CD4-positive, alpha-beta T cell treated with Interleukin-15 for 1 hour (primary cell): Measurements from ENCODE around the gene TMEM176A.
"Not testable (repeated sequence)": the region's sequence is repeated elsewhere in the genome, so short reads cannot be mapped to it uniquely, and the experiment has no call there.

Experiments used
- DNase-seq: peaks from one replicate; pipeline ENCODE4 v3.0.0-alpha.2; 2020

Gene TMEM176A

DNA sequence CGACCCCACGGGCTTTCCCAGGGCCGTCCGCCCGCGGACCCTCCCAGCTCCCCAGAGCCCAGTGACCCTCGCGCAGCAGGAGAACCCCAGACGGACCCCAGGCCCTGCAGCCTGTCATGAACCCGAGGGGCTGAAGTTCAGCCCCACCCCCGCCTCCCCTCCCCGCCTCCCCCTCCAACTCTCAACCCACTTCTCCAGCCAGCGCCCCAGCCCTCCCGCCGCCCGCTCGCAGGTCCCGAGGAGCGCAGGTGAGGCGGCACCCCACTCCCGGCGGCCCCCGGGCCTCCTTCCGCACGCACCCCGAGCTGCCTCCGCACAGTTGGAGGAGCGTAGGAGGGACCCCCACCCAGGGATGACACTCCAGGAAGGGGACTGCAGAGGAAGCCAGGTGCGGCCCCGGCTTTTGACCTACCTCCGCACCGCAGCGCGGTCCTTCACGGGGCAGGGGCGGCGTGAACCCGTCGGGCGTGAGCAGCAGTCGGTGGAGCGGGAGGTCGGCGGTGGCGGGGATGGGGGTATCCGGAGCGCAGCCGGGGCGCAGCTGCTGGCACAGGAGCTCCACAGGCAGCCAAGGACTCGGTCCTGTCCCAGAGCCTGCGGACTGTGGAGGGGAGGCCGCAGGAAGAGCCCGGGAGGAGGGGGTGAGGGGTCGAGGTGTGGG, at the start of gene TMEM176A:
Gene TMEM176A (plus strand): TSS at position 189 of the 661 bp plus-strand sequence. CDS start 782 bp downstream, outside the sequence.
- no peak for DNase-seq

DNA sequence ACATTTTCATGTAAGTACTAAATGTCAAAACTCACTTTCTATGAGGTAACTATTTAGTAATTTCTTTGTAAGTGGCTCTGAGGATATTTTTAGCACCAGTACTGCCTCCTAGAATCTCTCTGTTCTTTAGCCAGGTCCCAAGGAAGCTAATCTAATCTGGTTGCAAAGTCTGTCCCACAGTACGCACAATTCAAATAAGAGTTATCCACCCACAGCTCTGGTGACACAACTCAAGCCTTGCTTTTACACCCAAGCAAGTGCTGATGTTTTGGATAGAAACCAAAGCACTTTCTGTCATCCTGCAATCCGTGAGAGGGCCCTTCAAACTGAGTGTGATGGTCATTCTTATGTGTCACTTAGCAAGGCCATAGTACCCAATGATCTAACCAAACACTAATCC, 48.9 kb upstream of the TMEM176A start:
- DNase-seq = no peak

GRCh38 chr7:150753239-150753638, 47.3 kb upstream of the TMEM176A start:
- no peak for DNase-seq

DNA sequence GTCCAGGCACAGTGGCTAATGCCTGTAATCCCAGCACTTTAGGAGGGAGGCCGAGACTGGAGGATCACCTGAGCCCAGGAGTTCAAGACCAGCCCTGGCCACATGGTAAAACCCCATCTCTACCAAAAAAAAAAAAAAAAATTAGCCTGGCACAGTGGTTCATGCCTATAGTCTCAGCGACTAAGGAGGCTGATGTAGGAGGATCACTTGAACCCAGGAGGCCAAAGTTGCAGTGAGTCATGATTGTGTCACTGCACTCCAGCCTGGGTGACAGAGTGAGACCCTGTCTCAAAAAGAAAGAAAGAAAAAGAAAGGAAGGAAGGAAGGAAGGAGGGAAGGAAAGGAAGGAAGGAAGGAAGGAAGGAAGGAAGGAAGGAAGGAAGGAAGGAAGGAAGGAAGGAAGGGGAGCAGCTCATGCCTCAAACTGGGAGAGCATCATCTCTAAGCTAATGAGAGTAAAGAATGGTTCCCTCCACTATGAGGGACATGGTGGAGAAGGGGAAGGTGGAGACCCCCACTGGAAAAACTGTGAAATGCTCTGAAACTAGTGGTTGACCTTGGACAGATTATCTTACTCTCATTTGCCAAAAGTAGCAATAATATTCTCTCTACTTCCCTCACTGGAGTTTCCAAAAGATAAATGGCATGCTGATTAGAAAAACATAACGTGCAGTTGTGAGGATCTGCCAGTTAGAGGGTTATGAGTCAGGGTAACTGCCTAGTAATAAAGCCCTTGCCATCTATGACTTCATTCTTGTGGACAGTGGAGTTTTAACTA, 46.6 kb upstream of the TMEM176A start:
- no peak for DNase-seq

GRCh38 chr7:150754951-150755350, 45.6 kb upstream of the TMEM176A start:
- no peak for DNase-seq

GRCh38 chr7:150755473-150756099, 45.0 kb upstream of the TMEM176A start:
- peak; percentile 87 for DNase-seq

DNA sequence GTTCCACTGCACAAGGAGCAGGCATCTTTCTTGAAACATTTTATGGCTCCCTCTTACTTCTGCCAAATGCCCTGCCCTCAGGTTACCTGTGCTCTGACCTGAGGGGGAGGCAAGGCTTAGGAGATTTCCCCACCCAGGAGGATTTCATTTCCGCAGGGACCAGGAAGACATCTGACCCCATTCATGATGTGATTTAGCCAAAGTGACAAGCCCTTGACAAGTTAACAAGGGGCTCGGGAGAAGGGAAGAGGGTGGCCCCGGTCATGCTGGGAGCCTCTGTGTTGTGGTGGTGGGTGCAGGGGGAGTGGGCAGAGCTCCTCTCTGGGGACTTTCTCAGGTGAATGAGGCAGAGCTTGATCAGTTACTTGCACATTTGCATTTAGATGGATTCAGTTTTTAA, 44.4 kb upstream of the TMEM176A start:
- DNase-seq = no peak

- DNase-seq = no peak
These were observed 43.7 kb upstream of the TMEM176A start for GRCh38 chr7:150756858-150757257.

- DNase-seq = no peak
These were observed 41.1 kb upstream of the TMEM176A start for GRCh38 chr7:150759479-150759878.

- DNase-seq = no peak
These were observed 34.2 kb upstream of the TMEM176A start for GRCh38 chr7:150766334-150766709.

DNA sequence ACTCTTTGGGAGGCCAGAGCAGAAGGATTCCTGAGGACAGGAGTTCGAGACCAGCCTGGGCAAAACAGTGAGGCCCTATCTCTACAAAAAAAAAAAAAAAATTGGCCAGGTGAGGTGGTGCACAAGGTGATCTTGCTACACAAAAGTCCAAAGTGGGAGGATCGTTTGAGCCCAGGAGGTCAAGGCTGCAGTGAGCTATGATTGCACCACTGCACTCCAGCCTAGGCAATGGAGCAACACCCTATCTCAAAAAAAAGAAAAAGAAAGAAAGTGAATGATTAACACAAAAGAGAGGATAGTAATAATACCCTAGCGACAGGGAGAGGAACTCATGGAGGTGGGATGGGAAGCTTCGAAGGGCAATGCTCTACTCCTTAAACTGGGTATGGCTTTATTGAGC, 30.8 kb upstream of the TMEM176A start:
- DNase-seq = no peak

GRCh38 chr7:150774131-150774530, 26.4 kb upstream of the TMEM176A start:
- not testable (repeated sequence) for DNase-seq

DNA sequence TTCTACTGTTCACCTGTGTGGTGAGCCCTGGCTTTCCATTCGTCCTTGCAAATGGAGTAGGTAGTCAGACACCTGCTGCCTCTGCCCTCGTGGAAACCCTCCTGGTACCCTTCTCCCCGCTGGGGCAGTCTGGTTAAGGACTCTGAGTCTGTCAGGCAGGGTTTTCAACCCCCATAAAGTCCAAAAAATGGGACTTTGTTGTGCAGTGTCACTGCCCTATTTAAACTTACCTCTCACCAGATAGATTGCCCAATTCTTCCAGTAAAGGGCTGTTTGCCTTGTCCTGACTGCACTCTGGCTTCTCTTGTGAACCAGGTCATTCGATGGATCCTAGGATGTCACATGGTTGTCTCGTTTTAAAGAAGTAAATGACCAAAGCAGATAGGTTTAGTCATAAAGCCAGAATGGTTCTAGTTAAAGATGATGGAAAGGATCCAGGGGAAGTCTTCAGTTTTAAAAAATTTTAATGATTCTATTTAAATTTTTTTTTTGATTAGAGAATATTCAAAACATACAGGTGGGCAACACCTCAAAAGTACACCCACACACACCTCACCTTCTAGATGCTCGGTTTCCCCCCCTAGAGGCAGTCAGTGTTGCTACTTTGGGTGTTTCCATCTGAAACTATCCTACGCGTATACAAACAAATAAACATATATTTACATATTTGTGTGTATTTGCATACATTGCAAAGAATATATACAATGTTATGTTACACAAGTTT, 22.4 kb upstream of the TMEM176A start:
- DNase-seq = no peak

DNA sequence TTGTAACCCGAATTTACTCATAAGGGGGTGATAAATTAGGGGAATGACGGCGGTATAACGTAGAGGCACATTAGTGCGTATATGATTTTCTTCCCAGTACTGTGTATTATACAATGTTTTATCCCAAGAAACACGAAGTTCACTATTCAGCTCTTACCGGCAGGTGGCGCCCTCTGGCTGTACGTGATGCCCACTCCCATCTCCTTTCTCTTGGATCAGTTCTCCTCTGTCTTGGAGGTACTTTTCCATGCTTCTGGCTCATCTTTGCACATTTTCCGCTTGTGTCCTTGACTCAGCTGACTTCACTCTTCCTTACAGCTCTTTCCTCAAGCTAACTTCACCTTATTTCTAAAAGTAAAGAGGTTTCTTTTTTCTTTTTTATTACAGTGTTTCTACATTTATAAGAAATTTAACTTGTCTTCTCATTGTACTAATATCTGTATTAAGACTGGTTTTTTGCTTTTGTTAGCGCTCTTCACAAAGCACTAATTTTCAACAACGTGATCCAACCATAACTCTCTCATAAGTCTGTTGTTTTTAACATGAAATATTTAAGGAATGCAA, 21.7 kb upstream of the TMEM176A start:
- peak; percentile 58 for DNase-seq

DNA sequence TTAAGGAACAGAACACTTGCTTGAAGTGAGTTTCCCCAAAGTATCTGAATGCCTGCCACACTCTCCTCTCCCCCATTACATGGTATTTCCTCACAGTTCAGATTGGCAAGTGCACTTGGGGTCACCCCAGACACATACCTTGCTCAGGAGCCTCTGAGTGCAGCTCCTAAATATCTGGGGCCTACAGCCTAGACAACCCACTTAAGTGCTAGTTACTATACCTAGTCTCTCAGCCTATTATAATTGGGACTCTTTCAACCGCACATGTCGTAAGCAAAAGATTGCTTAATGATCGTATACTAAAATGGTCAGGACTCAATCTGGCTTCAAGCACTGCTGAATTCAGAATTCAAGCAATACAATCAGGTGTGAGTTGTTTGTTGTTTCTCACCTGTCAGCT, 20.3 kb upstream of the TMEM176A start:
- no peak for DNase-seq

- no peak for DNase-seq
These were observed 19.5 kb upstream of the TMEM176A start for GRCh38 chr7:150781103-150781502.

GRCh38 chr7:150781961-150782360, 18.6 kb upstream of the TMEM176A start:
- no peak for DNase-seq

DNA sequence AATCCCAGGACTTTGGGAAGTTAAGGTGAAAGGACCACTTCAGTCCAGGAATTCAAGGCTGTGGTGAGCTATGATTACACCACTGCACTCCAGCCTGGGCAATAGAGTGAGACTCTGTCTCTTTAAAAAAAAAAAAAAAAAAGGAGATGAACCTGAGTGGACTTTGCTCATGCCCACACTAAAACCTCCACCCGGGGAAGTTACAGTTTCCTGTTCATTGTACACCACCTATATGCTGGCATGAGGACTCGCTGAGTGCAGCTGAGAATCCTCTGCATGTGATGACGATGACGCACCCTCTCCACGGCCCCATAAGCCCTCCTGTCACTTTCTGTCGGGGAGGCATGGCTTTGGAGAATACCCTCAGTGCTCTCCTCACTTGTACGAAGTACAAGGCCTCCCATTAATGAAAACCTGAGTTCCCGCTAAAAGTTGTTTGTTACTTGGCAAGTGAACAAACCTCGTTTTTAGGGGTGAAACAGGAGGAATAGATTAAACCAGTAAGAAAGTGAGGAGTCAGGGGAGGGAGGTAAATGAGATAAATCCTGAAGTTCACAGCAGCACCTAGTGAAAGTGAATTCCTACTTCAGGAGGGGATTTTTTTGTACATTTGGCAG, 16.3 kb upstream of the TMEM176A start:
- DNase-seq = peak; percentile 52

DNA sequence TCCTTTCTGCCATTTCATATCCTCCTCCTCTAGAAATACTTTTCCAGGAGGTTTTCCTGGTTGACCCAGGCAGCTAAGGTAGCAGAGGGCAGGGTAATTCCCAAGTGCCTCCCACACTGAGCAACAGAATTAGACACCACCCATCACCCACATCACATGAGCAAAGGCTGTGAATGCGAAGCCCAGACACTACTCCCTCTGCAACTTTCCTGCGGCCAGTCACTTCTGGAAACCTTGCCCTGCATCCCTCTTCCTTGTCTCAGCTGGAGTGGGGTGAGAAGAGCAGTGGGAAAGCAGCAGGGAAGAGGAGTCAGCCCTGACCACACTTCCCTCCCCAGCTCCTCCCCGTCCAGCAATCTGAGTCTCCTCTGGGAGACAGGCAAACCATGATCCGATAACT, 15.6 kb upstream of the TMEM176A start:
- DNase-seq = no peak

- DNase-seq = peak; percentile 52
These were observed 13.0 kb upstream of the TMEM176A start for GRCh38 chr7:150787321-150788281.
